Thyroid gland (tissue), 4 donors: ENCODE measurements around the gene TCP11. TPM values are rescaled to one million over a fixed set of nuclear protein-coding genes. Genes with fewer than 3 reads are reported as not detected.

Experiments used
- DNase-seq, 2 donors: peaks; one replicate each; pipeline ENCODE4 v3.0.0-alpha.2; 2019
- H3K27ac ChIP-seq, 3 donors: fragments of 200-600 bp; sonication (generic); 1 replicate in 2 of 3; 2 replicates in 1 of 3; pipeline ENCODE4 v1.5.1; 2016 to 2019; ENCODE audit warnings: mild to moderate bottlenecking in 1 of 3, moderate library complexity in 1 of 3
- H3K27me3 ChIP-seq: fragments of 200-600 bp; sonication (generic); one replicate; pipeline ENCODE4 v1.5.1; 2019
- H3K36me3 ChIP-seq, 2 donors: fragments of 200-600 bp; sonication (generic); one replicate each; pipeline ENCODE4 v1.5.1; 2016 to 2019
- H3K4me1 ChIP-seq, 2 donors: fragments of 200-600 bp; sonication (generic); one replicate each; pipeline ENCODE4 v1.5.1; 2017 to 2019
- H3K4me3 ChIP-seq, 3 donors: fragments of 200-600 bp; sonication (generic); replicated peaks in 1 of 3; 1 replicate in 2 of 3; 2 replicates in 1 of 3; pipeline ENCODE4 v1.5.1; 2016; ENCODE audit warnings: mild to moderate bottlenecking in 1 of 3
- H3K9me3 ChIP-seq: fragments of 200-600 bp; sonication (generic); one replicate; pipeline ENCODE4 v1.5.1; 2017
- POLR2A ChIP-seq, 2 donors: fragments of 450-650 bp; IDR thresholded peaks; one replicate each; pipeline ENCODE4 v1.6.1; 2017; ENCODE audit warnings: antibody characterized with exemption in 2 of 2, mild to moderate bottlenecking in 2 of 2, moderate library complexity in 1 of 2
- WGBS, 2 donors: methylation state at CpG; one replicate each; pipeline ENCODE4 v1.1.5; 2017; 5-methylcytosine and 5-hydroxymethylcytosine counted together
- intact Hi-C: fragments of 100-400 bp; cut with DNase I; formaldehyde crosslinking; loops from one replicate; pipeline ENCODE4 v1.15.1; 2023
- total RNA-seq, 4 donors: library from RNA; depleted of rRNA; stranded (reverse); fragments of >200 nt; gene quantifications; one replicate each; pipeline ENCODE4 v1.2.3, GENCODE V29; 2016
- TF ChIP-seq, protein P1 (sequence below), 6 experiments: fragments of 200-600 bp in 3 of 6; fragments of 450-650 bp in 3 of 6; sonication (generic) in 3 of 6; IDR thresholded peaks; one replicate each; pipeline ENCODE4 v1.5.1; 2016 to 2019; ENCODE audit warnings: antibody characterized with exemption in 6 of 6, mild to moderate bottlenecking in 2 of 6, inconsistent platforms in 1 of 6, moderate library complexity in 1 of 6

The TCP11 gene
- total RNA-seq, 4 donors from 2014 or later: 1.0 to 2.8 TPM; not detected in 2

DNA sequence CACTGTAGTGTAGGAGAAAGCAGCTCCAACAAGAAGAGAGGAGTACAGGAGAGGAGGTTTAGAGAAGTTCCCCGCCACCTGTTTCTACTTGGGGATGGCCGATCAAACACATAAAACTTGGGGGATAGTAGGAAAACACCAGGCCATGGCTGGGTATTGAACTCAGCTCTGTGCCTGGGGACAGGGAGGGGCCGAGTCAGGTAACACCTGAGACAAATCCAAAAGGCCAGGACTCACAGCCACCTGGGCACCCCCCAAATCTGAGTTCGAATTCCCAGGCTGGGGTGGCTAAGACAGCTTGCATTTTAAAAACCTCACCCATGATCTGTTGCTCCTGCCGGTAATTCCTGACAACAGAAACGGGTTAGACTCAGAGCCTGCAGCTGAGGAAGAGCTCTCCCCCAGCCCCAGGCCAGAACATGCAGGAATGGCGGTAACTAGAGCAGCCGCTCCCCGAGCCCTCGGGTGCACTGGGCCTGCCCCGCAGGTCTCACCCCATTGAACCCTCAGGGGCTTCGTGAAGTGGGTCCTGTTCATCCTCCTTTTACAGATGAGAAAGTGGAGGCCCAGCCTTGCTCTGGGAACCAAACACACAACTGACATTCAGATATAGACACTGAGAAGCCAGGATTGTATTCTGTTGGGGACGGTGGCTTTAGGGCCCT is 61.0 kb downstream of the TCP11 start:
- Histone ChIP-seq H3K27me3 (no peaks in the 10 kb centered on the region), H3K36me3 (peaks cover 67 to 69% of the 10 kb centered on the region in 2 donors), H3K27ac (no peak overlapping the region), H3K4me1 (peaks cover 0 to 2% of the 10 kb centered on the region in 2 donors), H3K4me3 (no peak overlapping the region), H3K9me3 (no peaks in the 10 kb centered on the region)
- TF ChIP-seq, protein P1, sequence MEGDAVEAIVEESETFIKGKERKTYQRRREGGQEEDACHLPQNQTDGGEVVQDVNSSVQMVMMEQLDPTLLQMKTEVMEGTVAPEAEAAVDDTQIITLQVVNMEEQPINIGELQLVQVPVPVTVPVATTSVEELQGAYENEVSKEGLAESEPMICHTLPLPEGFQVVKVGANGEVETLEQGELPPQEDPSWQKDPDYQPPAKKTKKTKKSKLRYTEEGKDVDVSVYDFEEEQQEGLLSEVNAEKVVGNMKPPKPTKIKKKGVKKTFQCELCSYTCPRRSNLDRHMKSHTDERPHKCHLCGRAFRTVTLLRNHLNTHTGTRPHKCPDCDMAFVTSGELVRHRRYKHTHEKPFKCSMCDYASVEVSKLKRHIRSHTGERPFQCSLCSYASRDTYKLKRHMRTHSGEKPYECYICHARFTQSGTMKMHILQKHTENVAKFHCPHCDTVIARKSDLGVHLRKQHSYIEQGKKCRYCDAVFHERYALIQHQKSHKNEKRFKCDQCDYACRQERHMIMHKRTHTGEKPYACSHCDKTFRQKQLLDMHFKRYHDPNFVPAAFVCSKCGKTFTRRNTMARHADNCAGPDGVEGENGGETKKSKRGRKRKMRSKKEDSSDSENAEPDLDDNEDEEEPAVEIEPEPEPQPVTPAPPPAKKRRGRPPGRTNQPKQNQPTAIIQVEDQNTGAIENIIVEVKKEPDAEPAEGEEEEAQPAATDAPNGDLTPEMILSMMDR (IDR thresholded peaks at IDR 0.05): no peak
- TF ChIP-seq POLR2A (IDR thresholded peaks at IDR 0.05): no peak
- intact Hi-C loops: no loop called here
- 93 to 95% methylated on average over 10 to 13 of the region's 13 CpGs for WGBS, 2 donors
- DNase-seq: no peak

- DNase-seq: no peak
- Histone ChIP-seq H3K27ac (no peak overlapping the region), H3K4me1 (peaks cover 0 to 2% of the 10 kb centered on the region in 2 donors), H3K27me3 (no peaks in the 10 kb centered on the region), H3K4me3 (no peak overlapping the region), H3K36me3 (peaks cover 60 to 63% of the 10 kb centered on the region in 2 donors), H3K9me3 (no peaks in the 10 kb centered on the region)
- 91 to 95% methylated on average over 11 to 20 of the region's 23 CpGs for WGBS, 2 donors
- intact Hi-C loops: loop anchor here (10.0 kb wide), 1 partner anchor 55 kb away; no protein-coding TSS in a partner anchor
- TF ChIP-seq, protein P1 (IDR thresholded peaks at IDR 0.05): no peak
- no peak for TF ChIP-seq POLR2A (IDR thresholded peaks at IDR 0.05)
Observed at GRCh38 chr6:35079311-35080000, 61.7 kb downstream of the TCP11 start.

- peaks cover 55 to 57% of the 10 kb centered on the region in 2 donors for H3K36me3 ChIP-seq
- no peaks in the 10 kb centered on the region for H3K27me3 ChIP-seq
- no peak overlapping the region for H3K4me3 ChIP-seq
- DNase-seq: no peak
- 91 to 95% methylated on average over 10 of the region's 11 CpGs for WGBS, 2 donors
- peaks cover 0 to 2% of the 10 kb centered on the region in 2 donors for H3K4me1 ChIP-seq
- no peak overlapping the region for H3K27ac ChIP-seq
- TF ChIP-seq, protein P1 (IDR thresholded peaks at IDR 0.05): no peak
- no peak for TF ChIP-seq POLR2A (IDR thresholded peaks at IDR 0.05)
- H3K9me3 ChIP-seq: no peaks in the 10 kb centered on the region
- intact Hi-C loops: loop anchor here (10.0 kb wide), 1 partner anchor 56 kb away; no protein-coding TSS in a partner anchor
Observed at GRCh38 chr6:35078896-35079295, 62.2 kb downstream of the TCP11 start.

- no peak overlapping the region for H3K27ac ChIP-seq
- H3K27me3 ChIP-seq: no peaks in the 10 kb centered on the region
- H3K4me3 ChIP-seq: no peak overlapping the region
- peaks cover 49 to 51% of the 10 kb centered on the region in 2 donors for H3K36me3 ChIP-seq
- WGBS, 2 donors: 97% methylated on average over 13 to 16 of the region's 20 CpGs
- intact Hi-C loops: loop anchor here (10.0 kb wide), 1 partner anchor 56 kb away; no protein-coding TSS in a partner anchor
- no peaks in the 10 kb centered on the region for H3K9me3 ChIP-seq
- TF ChIP-seq POLR2A (IDR thresholded peaks at IDR 0.05): no peak
- TF ChIP-seq, protein P1 (IDR thresholded peaks at IDR 0.05): no peak
- H3K4me1 ChIP-seq: peaks cover 0 to 2% of the 10 kb centered on the region in 2 donors
- DNase-seq: no peak
Observed at GRCh38 chr6:35078226-35078850, 62.8 kb downstream of the TCP11 start.
